ENCODE results near the gene TUBB4B.

TUBB4B gene

GRCh38 chr9:137273095-137273490 is 32.0 kb downstream of the TUBB4B start:
- DNase-seq = no peak

GRCh38 chr9:137273611-137274320 is 32.7 kb downstream of the TUBB4B start:
- no peak for DNase-seq

DNA sequence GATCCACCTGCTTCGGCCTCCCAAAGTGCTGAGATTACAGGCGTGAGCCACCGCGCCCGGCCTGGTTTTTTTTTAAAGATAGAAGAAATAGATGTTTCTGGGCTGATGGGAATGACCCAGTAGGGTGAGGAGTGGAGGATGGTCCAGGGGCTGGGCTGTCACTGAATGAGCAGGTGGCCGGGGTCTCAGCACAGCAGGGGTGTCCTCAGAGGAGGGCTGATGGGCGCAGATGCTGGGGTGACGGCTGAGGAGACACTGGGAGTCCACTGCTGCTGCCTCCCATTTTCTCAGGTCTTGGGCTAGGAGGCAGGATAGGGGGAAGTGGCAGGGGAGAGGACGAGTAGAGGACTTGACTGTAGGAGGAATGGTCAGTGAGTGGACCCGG is 34.1 kb downstream of the TUBB4B start:
- no peak for DNase-seq

DNA sequence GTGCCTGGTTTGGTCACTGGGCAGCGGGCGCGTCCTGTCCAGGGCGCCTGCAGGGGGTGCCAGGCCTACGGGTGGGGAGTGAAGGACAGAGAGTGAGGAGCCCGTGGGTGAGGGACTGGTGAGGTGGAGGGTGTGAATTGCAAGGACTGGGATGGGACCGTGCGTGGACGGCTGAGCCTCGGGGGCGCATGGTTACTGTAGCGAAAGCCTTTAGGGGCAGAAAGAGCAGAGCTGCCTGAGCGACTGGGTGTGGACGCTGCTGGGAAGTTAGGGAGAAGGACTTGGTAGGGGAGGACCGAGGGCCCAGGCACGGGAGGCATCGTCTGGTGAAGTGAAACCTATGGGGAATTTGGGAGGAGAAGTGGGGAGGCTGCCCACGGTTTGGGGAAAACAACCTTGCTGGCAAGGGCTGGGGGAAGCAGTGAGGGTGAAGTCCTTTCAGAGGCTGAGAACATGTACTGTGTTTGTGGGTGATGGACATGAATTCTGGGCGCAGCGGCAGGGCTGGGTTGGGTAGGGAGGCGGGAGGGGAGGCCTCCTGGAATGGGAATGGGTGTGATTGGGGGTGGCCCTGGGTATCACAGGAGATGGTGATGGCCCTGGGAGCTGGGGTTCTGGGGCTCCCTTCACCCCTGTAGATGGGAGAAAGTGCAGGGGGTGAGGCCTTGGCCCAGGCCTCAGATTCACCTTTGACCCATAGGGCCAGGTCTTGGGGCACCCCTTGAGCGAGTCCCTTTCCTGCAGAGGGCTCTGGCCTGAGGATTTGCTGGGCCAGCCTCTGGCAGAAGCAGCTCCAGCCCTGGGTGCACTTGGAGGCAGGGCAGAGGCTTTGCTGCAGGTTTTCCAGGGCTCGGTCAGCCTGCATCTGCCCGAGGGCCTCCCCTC is 34.7 kb downstream of the TUBB4B start:
- no peak for DNase-seq

GRCh38 chr9:137276473-137277328 is 35.6 kb downstream of the TUBB4B start:
- DNase-seq = no peak

GRCh38 chr9:137277329-137278041 is 36.4 kb downstream of the TUBB4B start, which contains the start of gene TOR4A:
Gene TOR4A, plus strand, starts transcription at chr9:137277726. Its CDS starts 964 bp downstream, at chr9:137278690.
- DNase-seq = no peak

DNA sequence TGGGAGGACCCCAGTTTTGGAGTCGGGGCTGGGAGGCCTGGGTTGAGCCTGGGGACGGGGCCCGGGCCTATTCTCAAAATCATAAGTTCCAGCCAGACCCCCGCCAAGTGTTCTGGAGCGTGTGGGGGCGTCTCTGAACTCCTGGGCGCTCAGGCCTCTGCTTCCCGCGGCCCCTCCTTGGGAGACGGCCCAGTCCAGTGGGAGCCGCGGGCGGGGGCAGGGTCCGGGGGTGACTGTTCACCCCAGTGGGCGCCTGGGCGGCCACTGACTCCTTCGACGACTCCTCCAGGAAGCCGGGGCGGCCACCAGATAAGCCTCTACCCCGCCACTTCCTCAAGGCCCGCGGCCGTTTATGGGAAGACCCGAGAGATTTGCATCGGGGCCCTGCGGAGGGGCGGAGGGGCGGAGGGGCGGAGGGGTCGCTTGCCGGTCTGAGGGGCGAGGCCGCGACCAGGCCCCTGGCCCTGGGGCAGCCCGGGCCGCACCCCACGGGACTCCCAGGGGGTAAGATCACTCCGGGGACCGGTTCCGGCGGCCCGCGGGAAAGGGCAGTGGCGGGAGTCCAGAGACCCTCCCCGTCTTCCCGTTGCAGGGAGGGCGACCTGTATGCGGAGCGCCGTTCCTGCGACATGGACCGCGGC is 37.1 kb downstream of the TUBB4B start:
- DNase-seq = no peak

GRCh38 chr9:137278721-137279711 is 37.9 kb downstream of the TUBB4B start:
- no peak for DNase-seq

DNA sequence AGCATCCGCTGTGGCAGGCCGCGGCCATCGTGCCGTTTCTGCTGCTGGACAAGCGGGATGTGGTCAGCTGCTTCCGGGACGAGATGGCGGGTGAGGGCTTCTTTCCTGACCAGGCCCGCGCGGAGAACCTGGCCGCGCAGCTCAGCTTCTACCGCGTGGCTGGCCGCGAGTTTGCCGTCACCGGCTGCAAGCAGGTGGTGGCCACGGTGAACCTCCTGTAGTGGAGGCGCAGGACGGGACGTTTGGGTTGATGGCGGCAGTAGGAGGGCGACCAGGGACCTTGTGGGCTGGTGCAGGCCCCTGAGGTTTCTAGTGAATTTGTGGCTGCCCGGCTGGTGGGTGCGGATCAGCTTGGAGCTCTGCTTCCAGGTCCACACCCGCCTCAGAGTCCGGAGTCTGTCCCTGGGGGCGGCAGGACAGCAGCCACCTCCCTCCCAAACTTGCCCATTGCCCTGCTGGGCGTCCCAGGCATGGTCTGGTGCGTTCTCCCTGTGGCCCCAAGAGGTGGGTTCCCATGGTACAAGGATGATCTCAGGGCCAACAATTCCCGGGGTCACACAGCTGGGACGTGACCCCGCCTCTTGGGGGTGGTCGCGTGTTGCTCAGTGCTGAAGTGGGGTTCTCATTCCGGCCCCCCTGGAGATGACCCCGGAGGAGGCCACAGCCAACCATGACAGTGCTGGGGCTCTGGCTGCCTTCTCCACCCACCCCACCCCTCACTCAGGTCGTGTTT is 38.8 kb downstream of the TUBB4B start:
- DNase-seq = no peak

DNA sequence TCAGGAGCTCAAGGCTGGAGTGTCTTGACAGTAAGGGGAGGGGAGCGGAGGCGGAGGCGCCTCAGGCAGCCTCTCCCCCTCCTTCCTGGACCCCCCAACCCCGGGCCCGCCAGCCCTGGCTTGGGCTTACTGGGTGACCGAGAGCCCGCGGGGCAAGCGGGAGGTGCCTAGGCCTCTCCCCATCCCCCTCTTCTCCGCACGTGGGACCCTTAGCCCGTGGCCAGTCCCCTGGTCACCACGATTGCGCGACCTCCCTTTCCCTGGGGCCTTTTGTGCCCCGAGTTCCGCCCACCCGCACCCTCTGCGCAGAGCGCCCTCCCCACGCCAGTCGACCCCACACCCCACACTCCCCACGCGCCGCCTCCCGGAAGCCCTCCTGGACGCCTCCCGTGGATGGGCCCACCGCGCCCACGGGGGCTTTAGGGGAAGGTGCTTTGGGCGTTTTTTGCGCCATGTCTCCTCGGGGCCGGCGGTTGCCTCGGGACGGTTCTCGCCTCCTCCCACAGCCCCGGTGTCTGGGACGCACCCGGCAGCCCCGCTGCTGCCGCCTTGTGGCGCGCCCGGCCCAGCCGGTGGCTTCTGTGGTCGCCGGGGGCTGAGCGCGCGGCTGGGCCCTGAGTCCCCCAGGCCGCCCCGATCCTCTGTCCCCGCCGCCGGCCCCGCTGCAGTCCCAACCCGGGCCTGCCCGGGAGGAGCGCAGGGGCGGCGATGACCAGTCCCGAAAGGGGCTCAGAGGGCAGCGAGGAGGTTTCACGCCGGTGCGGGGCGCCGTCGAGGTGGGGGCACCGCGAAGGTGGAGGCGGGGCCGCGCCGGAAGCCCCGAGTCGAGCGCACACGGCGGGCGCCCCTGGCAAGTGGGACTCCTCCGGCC is 39.6 kb downstream of the TUBB4B start:
- no peak for DNase-seq

DNA sequence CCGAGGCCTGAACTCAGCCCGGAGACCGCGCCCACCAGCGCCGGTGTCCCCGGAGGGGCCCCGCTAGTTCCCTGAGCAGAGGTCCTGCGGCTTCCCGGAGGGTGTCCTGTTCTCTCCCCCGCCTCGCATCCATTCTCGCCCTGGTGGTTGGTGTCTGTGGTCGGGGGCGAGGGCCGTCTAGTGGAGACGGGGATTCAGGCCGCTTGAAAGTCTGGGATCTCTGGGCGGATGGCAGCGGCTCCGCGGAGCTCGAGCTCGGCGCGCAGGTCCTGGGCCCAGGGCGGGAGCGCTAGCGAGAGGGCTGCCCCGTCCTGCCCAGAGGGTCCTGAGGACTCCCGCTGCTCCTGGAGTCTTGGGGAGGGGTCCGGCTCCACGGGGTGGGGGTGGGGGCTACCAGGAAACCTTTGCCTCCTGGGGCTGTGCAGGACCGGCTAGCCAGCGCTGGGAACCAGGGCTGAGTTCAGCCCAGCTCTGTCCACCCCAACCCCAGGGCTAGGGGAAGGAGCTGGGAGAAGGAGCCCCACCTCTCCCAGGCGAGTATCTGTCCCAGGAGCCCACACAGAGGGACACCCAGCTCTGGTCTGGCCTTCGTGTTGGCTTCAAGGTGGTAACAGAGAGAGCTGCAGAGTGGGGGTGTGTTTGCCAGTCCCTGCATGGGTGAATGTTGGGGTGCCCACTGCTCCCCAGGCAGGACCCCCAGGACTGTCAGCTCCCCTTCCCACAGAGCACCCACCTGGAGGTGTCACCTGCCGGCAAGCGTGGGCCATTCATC is 40.4 kb downstream of the TUBB4B start:
- DNase-seq = no peak

GRCh38 chr9:137286975-137287383 is 45.9 kb downstream of the TUBB4B start:
- no peak for DNase-seq

DNA sequence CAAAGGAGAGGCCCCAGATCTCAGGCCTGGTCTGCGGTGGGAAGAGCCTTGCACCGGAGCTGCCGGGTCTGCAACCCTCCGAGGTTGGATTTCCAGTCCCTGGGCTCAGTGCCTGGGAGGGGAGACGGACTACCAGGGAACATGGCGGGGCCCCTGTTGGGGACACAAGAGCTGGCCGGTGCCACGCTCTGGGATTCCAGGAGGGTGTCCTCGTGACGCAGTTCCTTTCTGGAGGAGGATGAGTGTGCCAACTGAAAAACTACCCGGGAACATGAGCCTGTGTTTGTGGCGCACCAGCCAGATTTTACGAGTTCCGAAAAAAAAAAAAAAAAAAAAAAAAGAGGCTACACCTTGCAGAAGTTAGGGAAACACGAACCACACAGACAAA is 52.0 kb downstream of the TUBB4B start:
- no peak for DNase-seq

Data from cerebellar nuclear complex (tissue), 1 donor.